BLaER1 treated with 17β-estradiol and CSF1 and Interleukin-3, amounts not matched to agents 10 nM and 100 nM (cell line): Measurements from ENCODE around the gene ABL2.
A peak's percentile ranks its signal among the peaks of the same experiment; 100 is the strongest.

Experiments
- H3K27ac ChIP-seq, 11 experiments: shearing (Covaris generic); formaldehyde crosslinking; 2 replicates each; pipeline ENCODE4 v1.8.1; 2022
- H3K27me3 ChIP-seq, 11 experiments: shearing (Covaris generic); formaldehyde crosslinking; 2 replicates each; pipeline ENCODE4 v1.8.1; 2022
- H3K36me3 ChIP-seq, 11 experiments: shearing (Covaris generic); formaldehyde crosslinking; 2 replicates each; pipeline ENCODE4 v1.8.1; 2022
- H3K4me1 ChIP-seq, 10 experiments: shearing (Covaris generic); formaldehyde crosslinking; 2 replicates each; pipeline ENCODE4 v1.8.1; 2022
- H3K4me2 ChIP-seq, 11 experiments: shearing (Covaris generic); formaldehyde crosslinking; 2 replicates each; pipeline ENCODE4 v1.8.1; 2022
- H3K4me3 ChIP-seq, 10 experiments: shearing (Covaris generic); formaldehyde crosslinking; 2 replicates each; pipeline ENCODE4 v1.8.1; 2022
- H3K9ac ChIP-seq, 11 experiments: shearing (Covaris generic); formaldehyde crosslinking; 2 replicates each; pipeline ENCODE4 v1.8.1; 2022
- H3K9me3 ChIP-seq, 11 experiments: shearing (Covaris generic); formaldehyde crosslinking; replicated peaks in 1 of 11; 2 replicates each; pipeline ENCODE4 v1.8.1; 2022
- H4K20me1 ChIP-seq, 11 experiments: shearing (Covaris generic); formaldehyde crosslinking; 2 replicates each; pipeline ENCODE4 v1.8.1; 2022
- Cebpa-rat ChIP-seq, 11 experiments: shearing (Covaris generic); IDR thresholded peaks; 2 replicates each; pipeline ENCODE4 v1.8.1; 2022

Gene ABL2

DNA sequence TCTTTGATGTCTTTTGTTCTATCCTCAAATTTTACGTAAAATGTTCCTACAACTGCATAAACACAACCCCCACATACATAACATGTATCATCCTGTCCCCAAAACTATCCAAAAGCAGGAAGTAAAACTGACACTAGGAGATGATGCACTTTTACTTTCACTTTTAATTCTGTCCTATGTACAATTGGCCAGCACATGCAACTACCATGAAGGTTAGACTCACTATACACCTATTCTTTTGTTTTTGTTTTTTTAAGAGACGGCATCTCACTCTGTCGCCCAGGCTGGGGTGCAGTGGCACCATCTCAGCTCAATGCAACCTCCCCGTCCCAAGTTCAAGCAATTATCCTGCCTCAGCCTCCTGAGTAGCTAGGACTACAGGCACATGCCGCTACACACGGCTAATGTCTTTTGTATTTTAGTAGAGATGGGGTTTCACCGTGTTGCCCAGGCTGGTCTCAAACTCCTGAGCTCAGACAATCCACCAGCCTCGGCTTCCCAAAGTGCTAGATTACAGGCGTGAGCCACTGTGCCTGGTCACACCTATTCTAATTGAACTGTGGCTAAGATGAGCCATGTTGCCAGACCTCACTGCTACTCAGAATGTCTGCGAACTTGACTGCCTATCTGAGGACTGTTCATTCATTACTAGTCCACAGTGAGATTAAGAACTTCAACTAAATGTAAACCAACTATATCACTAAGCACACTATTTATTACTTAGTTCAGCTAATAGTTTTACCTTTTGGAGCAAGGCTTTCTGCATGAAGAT, 99.6 kb downstream of the ABL2 start:
- Histone ChIP-seq H3K27me3 (no peaks in the 10 kb centered on the region), H3K36me3 (peaks cover 14 to 49% (median 33%) of the 10 kb centered on the region in 11 experiments; a peak in 21 of 22 replicates), H3K27ac (peak overlapping the region in 10 of 11 experiments; percentile 38 to 75 (median 70); a peak in 20 of 22 replicates), H3K9me3 (peaks cover 0 to 4% (median 0%) of the 10 kb centered on the region in 11 experiments; a peak in 3 of 22 replicates), H3K4me1 (peaks cover 16 to 47% (median 27%) of the 10 kb centered on the region in 10 experiments), H4K20me1 (peaks cover 0 to 10% (median 0%) of the 10 kb centered on the region in 11 experiments; a peak in 2 of 22 replicates), H3K4me3 (peak overlapping the region in 7 of 10 experiments; percentile 7 to 40 (median 19); a peak in 8 of 20 replicates), H3K4me2 (peak overlapping the region; percentile 54 to 89 (median 67)), H3K9ac (peak overlapping the region in 6 of 11 experiments; percentile 2 to 48 (median 26); a peak in 6 of 22 replicates)
- no peak for TF ChIP-seq Cebpa-rat (IDR thresholded peaks at IDR 0.05)

- peak overlapping the region in 4 of 11 experiments; percentile 3 to 35 (median 20); a peak in 4 of 22 replicates for H3K4me2 ChIP-seq
- peaks cover 22 to 59% (median 40%) of the 10 kb centered on the region in 11 experiments; a peak in 21 of 22 replicates for H3K36me3 ChIP-seq
- H3K4me1 ChIP-seq = peaks cover 16 to 58% (median 27%) of the 10 kb centered on the region in 10 experiments
- H3K27ac ChIP-seq = no peak overlapping the region; a peak in 1 of 22 replicates
- H4K20me1 ChIP-seq = peaks cover 0 to 5% (median 0%) of the 10 kb centered on the region in 11 experiments; a peak in 2 of 22 replicates
- no peak for TF ChIP-seq Cebpa-rat (IDR thresholded peaks at IDR 0.05)
- no peak overlapping the region for H3K4me3 ChIP-seq
- H3K9ac ChIP-seq = no peak overlapping the region
- H3K27me3 ChIP-seq = no peaks in the 10 kb centered on the region
- no peaks in the 10 kb centered on the region for H3K9me3 ChIP-seq
Observed at GRCh38 chr1:179128520-179128919, 101.0 kb downstream of the ABL2 start.

DNA sequence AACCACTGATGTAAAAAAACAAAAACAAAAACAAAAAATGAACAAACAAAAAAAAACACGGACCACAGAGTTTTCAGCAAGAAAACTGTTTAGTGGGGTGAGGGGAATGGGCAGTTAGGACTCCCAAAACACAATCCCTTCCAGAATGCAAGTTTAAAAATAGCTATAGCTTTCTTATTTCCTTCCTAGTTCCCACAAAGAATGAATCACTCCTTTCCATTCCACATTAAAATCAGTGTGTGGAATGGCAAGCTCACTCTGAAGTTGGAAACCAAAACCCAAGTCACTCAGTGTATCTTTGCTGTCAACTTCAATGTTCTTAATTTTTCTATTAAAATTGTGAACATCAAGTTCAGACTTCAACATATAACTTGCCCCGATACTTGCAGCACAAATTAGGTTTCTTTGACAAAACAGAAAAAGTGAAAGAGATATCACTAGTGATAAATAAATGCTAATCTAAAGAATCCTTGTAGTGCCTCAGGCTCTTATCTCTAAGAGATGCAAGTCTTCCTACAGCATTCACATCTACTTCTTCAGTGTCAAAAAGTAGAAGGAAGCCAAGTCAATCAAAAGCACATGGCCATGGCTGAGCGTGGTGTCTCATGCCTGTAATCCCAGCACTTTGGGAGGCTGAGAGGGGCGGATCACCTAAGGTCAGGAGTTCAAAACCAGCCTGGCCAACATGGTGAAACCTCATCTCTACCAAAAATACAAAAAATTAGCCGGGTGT, 102.1 kb downstream of the ABL2 start:
- Histone ChIP-seq H3K36me3 (peaks cover 29 to 68% (median 45%) of the 10 kb centered on the region in 11 experiments; a peak in 21 of 22 replicates), H3K9ac (peak overlapping the region in 1 of 11 experiments; percentile 18; a peak in 1 of 22 replicates), H4K20me1 (no peaks in the 10 kb centered on the region), H3K27me3 (no peaks in the 10 kb centered on the region), H3K27ac (peak overlapping the region in 2 of 11 experiments; percentile 22 to 32; a peak in 4 of 22 replicates), H3K4me1 (peaks cover 16 to 58% (median 27%) of the 10 kb centered on the region in 10 experiments), H3K9me3 (no peaks in the 10 kb centered on the region), H3K4me2 (peak overlapping the region in 7 of 11 experiments; percentile 12 to 82 (median 53); a peak in 12 of 22 replicates), H3K4me3 (no peak overlapping the region)
- TF ChIP-seq Cebpa-rat (IDR thresholded peaks at IDR 0.05) = no peak

DNA sequence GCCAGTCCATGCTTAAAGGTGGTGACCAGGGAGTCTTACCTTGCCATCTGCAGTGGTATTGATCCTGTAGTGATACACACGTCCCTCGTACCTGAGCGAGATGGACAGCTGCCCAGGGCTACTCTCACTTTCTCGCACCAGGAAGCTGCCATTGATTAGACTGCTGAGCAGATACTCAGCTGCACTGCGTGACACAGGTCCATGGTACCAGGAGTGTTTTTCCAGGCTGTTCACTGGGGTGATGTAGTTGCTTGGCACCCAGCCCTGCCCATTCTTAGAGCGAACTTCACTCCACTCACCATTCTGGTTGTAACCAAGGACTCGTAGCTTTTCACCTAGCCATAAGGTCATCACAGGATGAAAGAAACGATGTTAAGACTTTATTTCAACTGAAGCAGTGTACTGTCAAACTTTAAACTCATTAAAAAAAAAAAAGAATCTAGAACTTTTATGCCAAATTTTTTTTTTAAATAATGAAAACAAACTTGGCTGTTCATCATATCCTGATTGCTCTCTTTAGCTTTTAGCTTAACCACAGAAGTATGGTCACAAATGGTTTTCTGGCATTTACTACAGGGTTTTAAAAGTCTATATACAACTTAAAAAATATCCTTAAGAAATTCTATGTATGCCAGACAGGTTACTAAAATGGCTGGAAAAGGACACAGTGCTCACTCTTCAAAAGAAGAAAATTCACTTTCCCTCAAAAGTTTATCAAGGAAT, 103.0 kb downstream of the ABL2 start:
- Histone ChIP-seq H3K4me3 (no peak overlapping the region), H4K20me1 (peaks cover 0 to 2% (median 0%) of the 10 kb centered on the region in 11 experiments; a peak in 1 of 22 replicates), H3K4me1 (peaks cover 16 to 58% (median 27%) of the 10 kb centered on the region in 10 experiments), H3K27ac (peak overlapping the region in 2 of 11 experiments; percentile 22 to 32; a peak in 3 of 22 replicates), H3K4me2 (peak overlapping the region in 4 of 11 experiments; percentile 41 to 82 (median 67); a peak in 6 of 22 replicates), H3K36me3 (peaks cover 30 to 71% (median 45%) of the 10 kb centered on the region in 11 experiments), H3K9me3 (no peaks in the 10 kb centered on the region), H3K27me3 (no peaks in the 10 kb centered on the region), H3K9ac (no peak overlapping the region)
- TF ChIP-seq Cebpa-rat (IDR thresholded peaks at IDR 0.05) = no peak

GRCh38 chr1:179124873-179125272, 104.6 kb downstream of the ABL2 start:
- H3K27me3 ChIP-seq = no peaks in the 10 kb centered on the region
- H4K20me1 ChIP-seq = peaks cover 0 to 5% (median 0%) of the 10 kb centered on the region in 11 experiments; a peak in 1 of 22 replicates
- H3K9me3 ChIP-seq = no peaks in the 10 kb centered on the region
- H3K4me3 ChIP-seq = no peak overlapping the region
- TF ChIP-seq Cebpa-rat (IDR thresholded peaks at IDR 0.05) = no peak
- H3K4me2 ChIP-seq = peak overlapping the region in 2 of 11 experiments; percentile 37; a peak in 2 of 22 replicates
- no peak overlapping the region for H3K27ac ChIP-seq
- peaks cover 13 to 53% (median 23%) of the 10 kb centered on the region in 10 experiments for H3K4me1 ChIP-seq
- H3K36me3 ChIP-seq = peaks cover 32 to 70% (median 42%) of the 10 kb centered on the region in 11 experiments
- no peak overlapping the region for H3K9ac ChIP-seq

GRCh38 chr1:179121159-179121938, 108.1 kb downstream of the ABL2 start:
- Histone ChIP-seq H3K4me1 (peaks cover 0 to 22% (median 0%) of the 10 kb centered on the region in 10 experiments; a peak in 5 of 20 replicates), H4K20me1 (peaks cover 0 to 5% (median 0%) of the 10 kb centered on the region in 11 experiments; a peak in 1 of 22 replicates), H3K4me2 (no peak overlapping the region), H3K27ac (no peak overlapping the region), H3K9me3 (no peaks in the 10 kb centered on the region), H3K4me3 (no peak overlapping the region), H3K9ac (no peak overlapping the region), H3K27me3 (no peaks in the 10 kb centered on the region), H3K36me3 (peaks cover 64 to 94% (median 71%) of the 10 kb centered on the region in 11 experiments)
- no peak for TF ChIP-seq Cebpa-rat (IDR thresholded peaks at IDR 0.05)

DNA sequence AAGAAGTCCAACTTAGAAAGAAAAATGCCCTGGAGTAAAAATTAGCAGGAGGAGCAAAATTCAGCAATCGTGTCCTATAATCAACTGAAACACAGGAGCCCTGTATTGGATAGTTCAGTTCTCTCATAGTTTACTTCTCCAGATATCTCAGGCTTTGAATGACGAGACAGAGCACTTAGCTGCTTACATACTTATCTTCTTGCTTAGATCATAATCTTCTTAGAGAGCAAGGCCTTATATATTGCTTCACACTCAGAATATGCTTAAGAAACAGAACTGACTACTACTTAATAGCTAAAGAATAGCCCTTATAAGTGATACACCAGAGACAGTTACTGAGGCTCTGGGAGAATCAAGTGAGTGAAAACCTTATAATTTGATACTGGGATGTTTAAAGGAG, 108.7 kb downstream of the ABL2 start:
- Histone ChIP-seq H3K27me3 (no peaks in the 10 kb centered on the region), H3K27ac (no peak overlapping the region), H3K9me3 (no peaks in the 10 kb centered on the region), H4K20me1 (peaks cover 0 to 5% (median 0%) of the 10 kb centered on the region in 11 experiments; a peak in 1 of 22 replicates), H3K4me1 (peaks cover 0 to 19% (median 0%) of the 10 kb centered on the region in 10 experiments; a peak in 4 of 20 replicates), H3K36me3 (peaks cover 60 to 94% (median 71%) of the 10 kb centered on the region in 11 experiments), H3K9ac (no peak overlapping the region), H3K4me2 (no peak overlapping the region), H3K4me3 (no peak overlapping the region)
- TF ChIP-seq Cebpa-rat (IDR thresholded peaks at IDR 0.05) = no peak
